Measurements from ENCODE around the gene MUC3A. TPM values are rescaled to one million over a fixed set of nuclear protein-coding genes. Genes with fewer than 3 reads are reported as not detected.
"Not testable (repeated sequence)": the region's sequence is repeated elsewhere in the genome, so short reads cannot be mapped to it uniquely, and the experiment has no call there.

MUC3A gene
- polyA plus RNA-seq, 1 experiment = not detected

DNA sequence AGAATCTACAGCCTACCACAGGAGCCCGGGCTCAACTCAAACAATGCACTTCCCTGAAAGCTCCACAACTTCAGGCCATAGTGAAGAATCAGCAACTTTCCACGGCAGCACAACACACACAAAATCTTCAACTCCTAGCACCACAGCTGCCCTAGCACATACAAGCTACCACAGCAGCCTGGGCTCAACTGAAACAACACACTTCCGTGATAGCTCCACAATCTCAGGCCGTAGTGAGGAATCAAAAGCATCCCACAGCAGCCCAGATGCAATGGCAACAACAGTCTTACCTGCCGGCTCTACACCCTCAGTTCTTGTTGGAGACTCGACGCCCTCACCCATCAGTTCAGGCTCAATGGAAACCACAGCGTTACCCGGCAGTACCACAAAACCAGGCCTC lies 42.3 kb downstream of the MUC3A start:
- Histone ChIP-seq H3K4me3 (ENCODE audit: low read depth, low read length) (no peak overlapping the region), H3K27ac (ENCODE audit: low read depth, low read length) (no peak overlapping the region), H3K9me3 (ENCODE audit: control insufficient read depth, insufficient read depth, low read length) (peaks cover 16% of the 10 kb centered on the region), H3K27me3 (ENCODE audit: control insufficient read depth, insufficient read depth, low read length) (no peaks in the 10 kb centered on the region)
- DNase-seq (ENCODE audit: low read depth, low spot score) = no peak
- no peak for TF ChIP-seq CTCF (IDR thresholded peaks at IDR 0.05; ENCODE audit: low read depth, low read length)
- ChIA-PET CTCF (no interaction called here), POLR2A (no interaction called here)

DNA sequence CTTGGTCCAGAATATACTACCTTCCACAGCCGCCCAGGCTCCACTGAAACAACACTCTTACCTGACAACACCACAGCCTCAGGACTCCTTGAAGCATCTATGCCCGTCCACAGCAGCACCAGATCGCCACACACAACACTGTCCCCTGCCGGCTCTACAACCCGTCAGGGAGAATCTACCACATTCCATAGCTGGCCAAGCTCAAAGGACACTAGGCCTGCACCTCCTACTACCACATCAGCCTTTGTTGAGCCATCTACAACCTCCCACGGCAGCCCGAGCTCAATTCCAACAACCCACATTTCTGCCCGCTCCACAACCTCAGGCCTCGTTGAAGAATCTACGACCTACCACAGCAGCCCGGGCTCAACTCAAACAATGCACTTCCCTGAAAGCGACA lies 42.9 kb downstream of the MUC3A start:
- POLR2A ChIA-PET; DNase-seq (ENCODE audit: low read depth, low spot score); H3K4me3 ChIP-seq (ENCODE audit: low read depth, low read length); H3K27ac ChIP-seq (ENCODE audit: low read depth, low read length); H3K27me3 ChIP-seq (ENCODE audit: control insufficient read depth, insufficient read depth, low read length); CTCF ChIA-PET: not testable (repeated sequence)
- H3K9me3 ChIP-seq (ENCODE audit: control insufficient read depth, insufficient read depth, low read length) = peaks cover 16% of the 10 kb centered on the region

DNA sequence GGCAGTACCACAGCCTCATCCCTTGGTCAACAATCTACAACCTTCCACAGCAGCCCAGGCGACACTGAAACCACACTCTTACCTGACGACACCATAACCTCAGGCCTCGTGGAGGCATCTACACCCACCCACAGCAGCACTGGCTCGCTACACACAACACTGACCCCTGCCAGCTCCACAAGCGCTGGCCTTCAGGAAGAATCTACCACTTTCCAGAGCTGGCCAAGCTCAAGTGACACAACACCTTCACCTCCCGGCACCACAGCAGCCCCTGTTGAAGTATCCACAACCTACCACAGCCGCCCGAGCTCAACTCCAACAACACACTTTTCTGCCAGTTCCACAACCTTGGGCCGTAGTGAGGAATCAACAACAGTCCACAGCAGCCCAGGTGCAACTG lies 45.3 kb downstream of the MUC3A start:
- POLR2A ChIA-PET = not testable (repeated sequence)

GRCh38 chr7:100998530-100998929 lies 49.2 kb downstream of the MUC3A start:
- H3K27ac ChIP-seq (ENCODE audit: low read depth, low read length); H3K4me3 ChIP-seq (ENCODE audit: low read depth, low read length); DNase-seq (ENCODE audit: low read depth, low spot score); H3K27me3 ChIP-seq (ENCODE audit: control insufficient read depth, insufficient read depth, low read length); CTCF ChIA-PET; H3K9me3 ChIP-seq (ENCODE audit: control insufficient read depth, insufficient read depth, low read length); POLR2A ChIA-PET: not testable (repeated sequence)

More for the DNA sequence above, 45.3 kb downstream of the MUC3A start:
- H3K27ac ChIP-seq (ENCODE audit: low read depth, low read length); H3K4me3 ChIP-seq (ENCODE audit: low read depth, low read length); DNase-seq (ENCODE audit: low read depth, low spot score); CTCF ChIA-PET; H3K27me3 ChIP-seq (ENCODE audit: control insufficient read depth, insufficient read depth, low read length): not testable (repeated sequence)
- H3K9me3 ChIP-seq (ENCODE audit: control insufficient read depth, insufficient read depth, low read length) = peaks cover 20% of the 10 kb centered on the region

DNA sequence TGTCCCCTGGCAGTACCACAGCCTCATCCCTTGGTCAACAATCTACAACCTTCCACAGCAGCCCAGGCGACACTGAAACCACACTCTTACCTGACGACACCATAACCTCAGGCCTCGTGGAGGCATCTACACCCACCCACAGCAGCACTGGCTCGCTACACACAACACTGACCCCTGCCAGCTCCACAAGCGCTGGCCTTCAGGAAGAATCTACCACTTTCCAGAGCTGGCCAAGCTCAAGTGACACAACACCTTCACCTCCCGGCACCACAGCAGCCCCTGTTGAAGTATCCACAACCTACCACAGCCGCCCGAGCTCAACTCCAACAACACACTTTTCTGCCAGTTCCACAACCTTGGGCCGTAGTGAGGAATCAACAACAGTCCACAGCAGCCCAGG lies 50.0 kb downstream of the MUC3A start:
- H3K27ac ChIP-seq (ENCODE audit: low read depth, low read length); DNase-seq (ENCODE audit: low read depth, low spot score); CTCF ChIA-PET; H3K27me3 ChIP-seq (ENCODE audit: control insufficient read depth, insufficient read depth, low read length); H3K9me3 ChIP-seq (ENCODE audit: control insufficient read depth, insufficient read depth, low read length); H3K4me3 ChIP-seq (ENCODE audit: low read depth, low read length); POLR2A ChIA-PET: not testable (repeated sequence)

DNA sequence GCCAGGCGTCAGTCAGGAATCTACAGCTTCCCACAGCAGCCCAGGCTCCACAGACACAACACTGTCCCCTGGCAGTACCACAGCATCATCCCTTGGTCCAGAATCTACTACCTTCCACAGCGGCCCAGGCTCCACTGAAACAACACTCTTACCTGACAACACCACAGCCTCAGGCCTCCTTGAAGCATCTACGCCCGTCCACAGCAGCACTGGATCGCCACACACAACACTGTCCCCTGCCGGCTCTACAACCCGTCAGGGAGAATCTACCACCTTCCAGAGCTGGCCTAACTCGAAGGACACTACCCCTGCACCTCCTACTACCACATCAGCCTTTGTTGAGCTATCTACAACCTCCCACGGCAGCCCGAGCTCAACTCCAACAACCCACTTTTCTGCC lies 50.7 kb downstream of the MUC3A start:
- DNase-seq (ENCODE audit: low read depth, low spot score) = not testable (repeated sequence)

GRCh38 chr7:101002333-101002732 lies 53.0 kb downstream of the MUC3A start:
- CTCF ChIA-PET; H3K9me3 ChIP-seq (ENCODE audit: control insufficient read depth, insufficient read depth, low read length); POLR2A ChIA-PET: not testable (repeated sequence)

More for the DNA sequence above, 50.7 kb downstream of the MUC3A start:
- H3K27me3 ChIP-seq (ENCODE audit: control insufficient read depth, insufficient read depth, low read length); CTCF ChIA-PET; H3K4me3 ChIP-seq (ENCODE audit: low read depth, low read length); H3K27ac ChIP-seq (ENCODE audit: low read depth, low read length); POLR2A ChIA-PET; H3K9me3 ChIP-seq (ENCODE audit: control insufficient read depth, insufficient read depth, low read length): not testable (repeated sequence)

GRCh38 chr7:101007361-101007760 lies 58.0 kb downstream of the MUC3A start:
- H3K27me3 ChIP-seq (ENCODE audit: control insufficient read depth, insufficient read depth, low read length); POLR2A ChIA-PET; H3K4me3 ChIP-seq (ENCODE audit: low read depth, low read length); H3K9me3 ChIP-seq (ENCODE audit: control insufficient read depth, insufficient read depth, low read length); DNase-seq (ENCODE audit: low read depth, low spot score); H3K27ac ChIP-seq (ENCODE audit: low read depth, low read length); CTCF ChIA-PET: not testable (repeated sequence)

More at GRCh38 chr7:101002333-101002732, 53.0 kb downstream of the MUC3A start:
- not testable (repeated sequence) for DNase-seq (ENCODE audit: low read depth, low spot score); H3K4me3 ChIP-seq (ENCODE audit: low read depth, low read length); H3K27me3 ChIP-seq (ENCODE audit: control insufficient read depth, insufficient read depth, low read length); H3K27ac ChIP-seq (ENCODE audit: low read depth, low read length)

- H3K9me3 ChIP-seq (ENCODE audit: control insufficient read depth, insufficient read depth, low read length) = no peaks in the 10 kb centered on the region; the same call in 1 of the 2 replicates
- ChIA-PET POLR2A (no interaction called here), CTCF (no interaction called here)
- no peak for DNase-seq (ENCODE audit: low read depth, low spot score)
- TF ChIP-seq CTCF (IDR thresholded peaks at IDR 0.05; ENCODE audit: low read depth, low read length) = no peak
- H3K27ac ChIP-seq (ENCODE audit: low read depth, low read length) = no peak overlapping the region
- H3K27me3 ChIP-seq (ENCODE audit: control insufficient read depth, insufficient read depth, low read length) = no peaks in the 10 kb centered on the region
- H3K4me3 ChIP-seq (ENCODE audit: low read depth, low read length) = no peak overlapping the region
Observed at GRCh38 chr7:101009629-101010028, 60.3 kb downstream of the MUC3A start.
